NCI-H2029 treated with DMSO at 0.1 percent for 48 hours (cell line): ENCODE results near the gene SCG2.

Experiments used
- DNase-seq: peaks from one replicate; lab custom pipeline; 2025; lab: John Stamatoyannopoulos, UW

SCG2 gene

GRCh38 chr2:223576873-223577272 is 25.3 kb downstream of the SCG2 start:
- DNase-seq, result no peak

- no peak for DNase-seq
These were observed 31.4 kb downstream of the SCG2 start for GRCh38 chr2:223570784-223571183.

GRCh38 chr2:223566396-223566795 is 35.8 kb downstream of the SCG2 start:
- no peak for DNase-seq

GRCh38 chr2:223563462-223563861 is 38.7 kb downstream of the SCG2 start:
- peak; percentile 66 for DNase-seq

- DNase-seq, result no peak
These were observed 40.1 kb downstream of the SCG2 start for GRCh38 chr2:223562078-223562477.

- no peak for DNase-seq
These were observed 41.3 kb downstream of the SCG2 start for GRCh38 chr2:223560749-223561435.

GRCh38 chr2:223558970-223559369 is 43.2 kb downstream of the SCG2 start:
- no peak for DNase-seq

GRCh38 chr2:223554923-223555322 is 47.2 kb downstream of the SCG2 start:
- DNase-seq, result no peak

GRCh38 chr2:223549215-223549614 is 52.9 kb downstream of the SCG2 start:
- no peak for DNase-seq

GRCh38 chr2:223548194-223548593 is 54.0 kb downstream of the SCG2 start:
- DNase-seq, result no peak
